HepG2 (cell line): ENCODE results near the gene CDX1. TPM values are rescaled to one million over a fixed set of nuclear protein-coding genes. Genes with fewer than 3 reads are reported as not detected.
A peak's percentile ranks its signal among the peaks of the same experiment; 100 is the strongest.

Experiments used
- CC2D1A ChIP-seq: sonication (generic); formaldehyde crosslinking; IDR thresholded peaks from 2 replicates; pipeline ENCODE4 v1.8.1; 2023; ENCODE audit warnings: mild to moderate bottlenecking, missing genetic modification reagents
- DMAP1 ChIP-seq: IDR thresholded peaks from 2 replicates; pipeline ENCODE4 v1.6.1; 2016
- FIP1L1 ChIP-seq: fragments of 200-400 bp; formaldehyde crosslinking; IDR thresholded peaks from 2 replicates; pipeline ENCODE4 v1.6.1; 2018; ENCODE audit warnings: low read depth, mild to moderate bottlenecking, low read length, moderate library complexity, borderline replicate concordance; ENCODE audit not compliant: insufficient read depth
- GFI1 ChIP-seq: sonication (generic); formaldehyde crosslinking; IDR thresholded peaks from 2 replicates; pipeline ENCODE4 v1.5.0; 2020; ENCODE audit warnings: missing genetic modification reagents, mild to moderate bottlenecking, borderline replicate concordance
- SCMH1 ChIP-seq: sonication (generic); formaldehyde crosslinking; IDR thresholded peaks from 2 replicates; pipeline ENCODE4 v1.9.0; 2021; ENCODE audit warnings: missing genetic modification reagents, mild to moderate bottlenecking, borderline replicate concordance
- ZNF296 ChIP-seq: sonication (generic); formaldehyde crosslinking; conservative IDR thresholded peaks from 2 replicates; pipeline ENCODE4 v1.5.0; 2020; ENCODE audit warnings: mild to moderate bottlenecking, missing genetic modification reagents
- ZNF615 ChIP-seq: sonication (generic); formaldehyde crosslinking; IDR thresholded peaks from 2 replicates; pipeline ENCODE4 v1.5.0; 2020; ENCODE audit warnings: mild to moderate bottlenecking, missing genetic modification reagents, borderline replicate concordance
- polyA plus RNA-seq, 8 experiments: library from polyadenylated mRNA; depleted of rRNA in 3 of 8; stranded (reverse) in 7 of 8; unstranded in 1 of 8; fragments of >200 nt; fragmentation: Illumina TruSeq in 4 of 8; extraction: Trizol in 4 of 8; gene quantifications; 2 replicates each; pipeline versions ENCODE4 v1.2.1 to v1.2.3, GENCODE V29; 2011 to 2016; ENCODE audit warnings: low read depth in 4 of 8, missing spikeins in 1 of 8, mixed read lengths in 1 of 8; ENCODE audit not compliant: insufficient read depth in 1 of 8
- total RNA-seq, 5 experiments: library from RNA; depleted of rRNA; stranded (reverse); fragments of >200 nt; fragmentation: Illumina TruSeq; extraction: Trizol; gene quantifications; 2 replicates each; pipeline ENCODE4 v1.2.3, GENCODE V29; 2016; ENCODE audit warnings: low read depth in 1 of 5
- TF ChIP-seq, protein P1 (sequence below), 2 experiments: sonication (generic) in 1 of 2; formaldehyde crosslinking in 1 of 2; IDR thresholded peaks; 2 replicates each; pipeline versions ENCODE4 v1.5.1 to v1.6.1; 2011 to 2020; ENCODE audit warnings: borderline replicate concordance in 1 of 2, low read depth in 1 of 2, low read length in 1 of 2, mild to moderate bottlenecking in 1 of 2, missing genetic modification reagents in 1 of 2, moderate library complexity in 1 of 2
- TF ChIP-seq, protein P2 (sequence below): sonication (generic); formaldehyde crosslinking; IDR thresholded peaks from 2 replicates; pipeline ENCODE4 v1.4.0; 2020; ENCODE audit warnings: mild to moderate bottlenecking, missing genetic modification reagents
- TF ChIP-seq, protein P3 (sequence below): sonication (generic); formaldehyde crosslinking; IDR thresholded peaks from 2 replicates; pipeline ENCODE4 v1.5.0; 2020; ENCODE audit warnings: mild to moderate bottlenecking, missing genetic modification reagents, moderate library complexity
- TF ChIP-seq, protein P4 (sequence below): sonication (generic); formaldehyde crosslinking; IDR thresholded peaks from 2 replicates; pipeline ENCODE4; 2020; ENCODE audit warnings: missing genetic modification reagents, mild to moderate bottlenecking, borderline replicate concordance
- TF ChIP-seq, protein P5 (sequence below): sonication (generic); formaldehyde crosslinking; IDR thresholded peaks from 2 replicates; pipeline ENCODE4 v1.4.0; 2020; ENCODE audit warnings: missing genetic modification reagents, borderline replicate concordance
- TF ChIP-seq, protein P6 (sequence below): sonication (generic); formaldehyde crosslinking; IDR thresholded peaks from 2 replicates; pipeline ENCODE4 v1.9.0; 2022; ENCODE audit warnings: low read depth, missing genetic modification reagents

Gene CDX1
- total and polyA plus RNA-seq, 2 of the 13 experiments (the other 11 are each of a cell fraction or from before 2014, with no cell fraction given): not detected

DNA sequence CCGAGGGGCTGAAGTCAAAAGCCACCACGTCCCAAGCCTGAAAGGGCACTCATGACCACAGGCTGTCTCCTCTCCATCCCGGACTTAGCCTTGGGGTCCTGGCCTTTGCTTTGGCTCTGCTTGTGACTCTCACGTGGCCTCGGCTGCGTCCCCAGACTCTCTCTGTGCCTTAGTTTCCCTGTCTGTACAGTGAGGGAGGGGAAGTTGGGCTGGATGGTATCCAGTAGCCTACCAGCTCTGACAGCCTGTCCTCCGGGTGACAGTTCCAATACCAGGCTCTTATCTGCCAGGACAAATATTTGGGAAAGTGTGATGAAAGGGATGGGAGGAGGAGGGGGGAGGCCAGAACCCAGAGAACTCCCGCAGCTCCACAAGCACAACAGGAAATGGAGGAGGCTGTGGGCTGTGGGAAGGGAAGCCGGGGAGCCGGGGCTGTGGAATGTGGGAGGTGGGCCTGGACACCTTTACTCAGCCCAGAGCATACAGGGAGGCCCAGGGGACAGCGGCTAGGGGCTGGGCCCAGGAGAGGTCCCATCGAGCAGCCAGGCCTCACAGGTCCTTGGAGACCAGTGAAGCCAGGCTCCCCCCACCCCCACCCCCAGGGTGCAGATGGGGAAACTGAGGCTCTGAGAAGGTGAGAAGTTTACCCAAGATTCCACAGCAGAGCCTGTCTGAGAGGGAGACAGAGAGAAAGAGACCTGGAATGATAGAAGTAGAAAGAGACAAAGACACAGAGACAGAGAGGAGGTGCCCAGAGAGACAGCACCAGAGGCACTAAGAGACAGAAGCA, 29.2 kb upstream of the CDX1 start (continued):
- TF ChIP-seq SCMH1 (CRISPR knock-in tag) (no peak), ZNF615 (CRISPR knock-in tag) (no peak), GFI1 (CRISPR knock-in tag) (peak; percentile 64; the same call in 1 of the 2 replicates), FIP1L1 (no peak), CC2D1A (CRISPR knock-in tag) (no peak), DMAP1 (peak; percentile 53; the same call in 1 of the 2 replicates), ZNF296 (CRISPR knock-in tag) (peak; percentile 78; the same call in 1 of the 2 replicates)
- TF ChIP-seq, protein P1, sequence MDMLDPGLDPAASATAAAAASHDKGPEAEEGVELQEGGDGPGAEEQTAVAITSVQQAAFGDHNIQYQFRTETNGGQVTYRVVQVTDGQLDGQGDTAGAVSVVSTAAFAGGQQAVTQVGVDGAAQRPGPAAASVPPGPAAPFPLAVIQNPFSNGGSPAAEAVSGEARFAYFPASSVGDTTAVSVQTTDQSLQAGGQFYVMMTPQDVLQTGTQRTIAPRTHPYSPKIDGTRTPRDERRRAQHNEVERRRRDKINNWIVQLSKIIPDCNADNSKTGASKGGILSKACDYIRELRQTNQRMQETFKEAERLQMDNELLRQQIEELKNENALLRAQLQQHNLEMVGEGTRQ (IDR thresholded peaks at IDR 0.05; ENCODE audit: low read depth, low read length): no peak
- TF ChIP-seq, protein P1 (CRISPR knock-in tag; IDR thresholded peaks at IDR 0.05; ENCODE audit: borderline replicate concordance): no peak
- TF ChIP-seq, protein P2, sequence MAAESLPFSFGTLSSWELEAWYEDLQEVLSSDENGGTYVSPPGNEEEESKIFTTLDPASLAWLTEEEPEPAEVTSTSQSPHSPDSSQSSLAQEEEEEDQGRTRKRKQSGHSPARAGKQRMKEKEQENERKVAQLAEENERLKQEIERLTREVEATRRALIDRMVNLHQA (CRISPR knock-in tag): no peak
- TF ChIP-seq, protein P3, sequence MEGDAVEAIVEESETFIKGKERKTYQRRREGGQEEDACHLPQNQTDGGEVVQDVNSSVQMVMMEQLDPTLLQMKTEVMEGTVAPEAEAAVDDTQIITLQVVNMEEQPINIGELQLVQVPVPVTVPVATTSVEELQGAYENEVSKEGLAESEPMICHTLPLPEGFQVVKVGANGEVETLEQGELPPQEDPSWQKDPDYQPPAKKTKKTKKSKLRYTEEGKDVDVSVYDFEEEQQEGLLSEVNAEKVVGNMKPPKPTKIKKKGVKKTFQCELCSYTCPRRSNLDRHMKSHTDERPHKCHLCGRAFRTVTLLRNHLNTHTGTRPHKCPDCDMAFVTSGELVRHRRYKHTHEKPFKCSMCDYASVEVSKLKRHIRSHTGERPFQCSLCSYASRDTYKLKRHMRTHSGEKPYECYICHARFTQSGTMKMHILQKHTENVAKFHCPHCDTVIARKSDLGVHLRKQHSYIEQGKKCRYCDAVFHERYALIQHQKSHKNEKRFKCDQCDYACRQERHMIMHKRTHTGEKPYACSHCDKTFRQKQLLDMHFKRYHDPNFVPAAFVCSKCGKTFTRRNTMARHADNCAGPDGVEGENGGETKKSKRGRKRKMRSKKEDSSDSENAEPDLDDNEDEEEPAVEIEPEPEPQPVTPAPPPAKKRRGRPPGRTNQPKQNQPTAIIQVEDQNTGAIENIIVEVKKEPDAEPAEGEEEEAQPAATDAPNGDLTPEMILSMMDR (CRISPR knock-in tag): no peak; the same call in 1 of the 2 replicates
- TF ChIP-seq, protein P4, sequence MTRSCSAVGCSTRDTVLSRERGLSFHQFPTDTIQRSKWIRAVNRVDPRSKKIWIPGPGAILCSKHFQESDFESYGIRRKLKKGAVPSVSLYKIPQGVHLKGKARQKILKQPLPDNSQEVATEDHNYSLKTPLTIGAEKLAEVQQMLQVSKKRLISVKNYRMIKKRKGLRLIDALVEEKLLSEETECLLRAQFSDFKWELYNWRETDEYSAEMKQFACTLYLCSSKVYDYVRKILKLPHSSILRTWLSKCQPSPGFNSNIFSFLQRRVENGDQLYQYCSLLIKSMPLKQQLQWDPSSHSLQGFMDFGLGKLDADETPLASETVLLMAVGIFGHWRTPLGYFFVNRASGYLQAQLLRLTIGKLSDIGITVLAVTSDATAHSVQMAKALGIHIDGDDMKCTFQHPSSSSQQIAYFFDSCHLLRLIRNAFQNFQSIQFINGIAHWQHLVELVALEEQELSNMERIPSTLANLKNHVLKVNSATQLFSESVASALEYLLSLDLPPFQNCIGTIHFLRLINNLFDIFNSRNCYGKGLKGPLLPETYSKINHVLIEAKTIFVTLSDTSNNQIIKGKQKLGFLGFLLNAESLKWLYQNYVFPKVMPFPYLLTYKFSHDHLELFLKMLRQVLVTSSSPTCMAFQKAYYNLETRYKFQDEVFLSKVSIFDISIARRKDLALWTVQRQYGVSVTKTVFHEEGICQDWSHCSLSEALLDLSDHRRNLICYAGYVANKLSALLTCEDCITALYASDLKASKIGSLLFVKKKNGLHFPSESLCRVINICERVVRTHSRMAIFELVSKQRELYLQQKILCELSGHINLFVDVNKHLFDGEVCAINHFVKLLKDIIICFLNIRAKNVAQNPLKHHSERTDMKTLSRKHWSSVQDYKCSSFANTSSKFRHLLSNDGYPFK: no peak; the same call in 1 of the 2 replicates
- TF ChIP-seq, protein P5, sequence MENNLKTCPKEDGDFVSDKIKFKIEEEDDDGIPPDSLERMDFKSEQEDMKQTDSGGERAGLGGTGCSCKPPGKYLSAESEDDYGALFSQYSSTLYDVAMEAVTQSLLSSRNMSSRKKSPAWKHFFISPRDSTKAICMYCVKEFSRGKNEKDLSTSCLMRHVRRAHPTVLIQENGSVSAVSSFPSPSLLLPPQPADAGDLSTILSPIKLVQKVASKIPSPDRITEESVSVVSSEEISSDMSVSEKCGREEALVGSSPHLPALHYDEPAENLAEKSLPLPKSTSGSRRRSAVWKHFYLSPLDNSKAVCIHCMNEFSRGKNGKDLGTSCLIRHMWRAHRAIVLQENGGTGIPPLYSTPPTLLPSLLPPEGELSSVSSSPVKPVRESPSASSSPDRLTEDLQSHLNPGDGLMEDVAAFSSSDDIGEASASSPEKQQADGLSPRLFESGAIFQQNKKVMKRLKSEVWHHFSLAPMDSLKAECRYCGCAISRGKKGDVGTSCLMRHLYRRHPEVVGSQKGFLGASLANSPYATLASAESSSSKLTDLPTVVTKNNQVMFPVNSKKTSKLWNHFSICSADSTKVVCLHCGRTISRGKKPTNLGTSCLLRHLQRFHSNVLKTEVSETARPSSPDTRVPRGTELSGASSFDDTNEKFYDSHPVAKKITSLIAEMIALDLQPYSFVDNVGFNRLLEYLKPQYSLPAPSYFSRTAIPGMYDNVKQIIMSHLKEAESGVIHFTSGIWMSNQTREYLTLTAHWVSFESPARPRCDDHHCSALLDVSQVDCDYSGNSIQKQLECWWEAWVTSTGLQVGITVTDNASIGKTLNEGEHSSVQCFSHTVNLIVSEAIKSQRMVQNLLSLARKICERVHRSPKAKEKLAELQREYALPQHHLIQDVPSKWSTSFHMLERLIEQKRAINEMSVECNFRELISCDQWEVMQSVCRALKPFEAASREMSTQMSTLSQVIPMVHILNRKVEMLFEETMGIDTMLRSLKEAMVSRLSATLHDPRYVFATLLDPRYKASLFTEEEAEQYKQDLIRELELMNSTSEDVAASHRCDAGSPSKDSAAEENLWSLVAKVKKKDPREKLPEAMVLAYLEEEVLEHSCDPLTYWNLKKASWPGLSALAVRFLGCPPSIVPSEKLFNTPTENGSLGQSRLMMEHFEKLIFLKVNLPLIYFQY (CRISPR knock-in tag): peak; percentile 81
- TF ChIP-seq, protein P6, sequence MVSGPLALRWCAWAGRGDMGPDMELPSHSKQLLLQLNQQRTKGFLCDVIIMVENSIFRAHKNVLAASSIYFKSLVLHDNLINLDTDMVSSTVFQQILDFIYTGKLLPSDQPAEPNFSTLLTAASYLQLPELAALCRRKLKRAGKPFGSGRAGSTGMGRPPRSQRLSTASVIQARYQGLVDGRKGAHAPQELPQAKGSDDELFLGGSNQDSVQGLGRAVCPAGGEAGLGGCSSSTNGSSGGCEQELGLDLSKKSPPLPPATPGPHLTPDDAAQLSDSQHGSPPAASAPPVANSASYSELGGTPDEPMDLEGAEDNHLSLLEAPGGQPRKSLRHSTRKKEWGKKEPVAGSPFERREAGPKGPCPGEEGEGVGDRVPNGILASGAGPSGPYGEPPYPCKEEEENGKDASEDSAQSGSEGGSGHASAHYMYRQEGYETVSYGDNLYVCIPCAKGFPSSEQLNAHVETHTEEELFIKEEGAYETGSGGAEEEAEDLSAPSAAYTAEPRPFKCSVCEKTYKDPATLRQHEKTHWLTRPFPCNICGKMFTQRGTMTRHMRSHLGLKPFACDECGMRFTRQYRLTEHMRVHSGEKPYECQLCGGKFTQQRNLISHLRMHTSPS (CRISPR knock-in tag): peak; percentile 87
